NCI-H345 treated with DMSO at 0.1 percent for 48 hours (cell line): ENCODE results near the gene TTC28.

Experiments
- DNase-seq: peaks from one replicate; lab custom pipeline; 2025; ENCODE audit not compliant: unreplicated experiment; lab: John Stamatoyannopoulos, UW

The TTC28 gene

GRCh38 chr22:27993774-27994350 is 685.8 kb downstream of the TTC28 start:
- no peak for DNase-seq

DNA sequence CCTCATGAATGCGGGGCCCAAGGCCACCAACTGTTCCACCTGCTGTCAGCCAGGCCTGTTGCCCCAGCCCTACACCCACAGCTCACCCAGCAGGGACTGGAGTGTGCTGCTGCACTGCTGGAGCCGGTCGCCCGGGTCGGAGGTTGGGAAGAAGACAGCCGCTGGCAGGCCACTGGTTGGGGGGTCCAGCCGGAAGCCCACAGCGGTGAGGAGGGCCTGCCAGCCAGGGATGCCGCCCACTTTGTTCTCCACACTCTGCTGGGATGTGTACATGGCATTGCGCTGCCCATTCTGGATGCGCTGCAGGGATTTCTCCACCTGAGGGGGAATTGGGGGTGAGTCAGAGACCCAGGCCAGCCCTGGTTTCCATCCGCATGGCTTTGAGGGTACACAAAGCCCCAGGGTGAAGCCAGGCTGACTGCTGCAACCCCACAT is 686.4 kb downstream of the TTC28 start:
- no peak for DNase-seq

DNA sequence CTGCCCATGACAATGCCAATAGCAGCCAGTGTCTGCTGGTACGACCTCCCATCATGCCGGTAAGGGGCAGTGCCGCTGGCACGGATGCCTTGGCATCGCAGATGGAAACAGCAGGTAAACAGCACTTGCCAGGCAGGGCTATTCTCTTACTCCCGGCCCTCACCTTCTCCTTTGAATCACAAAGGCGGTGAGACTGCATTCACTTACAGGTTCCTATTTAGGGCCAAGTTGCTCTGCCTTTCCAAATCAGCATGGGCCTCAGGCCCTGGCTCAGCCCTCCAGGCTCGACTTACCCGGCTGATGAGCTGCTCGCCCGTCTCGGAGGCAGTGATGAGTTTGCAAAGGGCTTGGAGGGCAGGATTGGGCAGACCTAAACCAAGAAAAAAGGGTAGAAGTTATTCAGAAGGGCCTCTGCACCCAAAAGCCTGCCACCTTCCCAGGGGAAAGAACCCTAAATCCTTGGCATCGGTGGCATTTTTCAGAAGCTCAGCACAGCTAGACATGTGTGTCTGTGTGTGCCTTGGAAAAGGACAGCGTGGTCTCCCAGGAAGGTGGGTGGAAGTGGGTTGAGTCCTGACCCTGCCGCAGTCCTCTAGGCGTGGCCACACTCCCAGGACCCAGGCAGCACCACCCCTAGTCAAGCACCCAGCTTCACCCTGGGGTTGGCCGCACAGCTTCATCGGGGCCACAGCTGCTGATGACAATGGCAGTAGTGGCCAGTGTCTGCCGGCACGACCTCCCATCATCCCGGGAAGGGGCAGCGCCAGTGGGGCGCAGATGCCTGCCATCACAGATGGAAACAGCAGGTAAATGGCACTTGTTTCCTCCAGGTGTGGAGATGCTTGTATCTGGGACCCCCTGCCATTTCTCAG is 687.1 kb downstream of the TTC28 start:
- no peak for DNase-seq

GRCh38 chr22:27991586-27992293 is 687.9 kb downstream of the TTC28 start:
- DNase-seq = no peak

DNA sequence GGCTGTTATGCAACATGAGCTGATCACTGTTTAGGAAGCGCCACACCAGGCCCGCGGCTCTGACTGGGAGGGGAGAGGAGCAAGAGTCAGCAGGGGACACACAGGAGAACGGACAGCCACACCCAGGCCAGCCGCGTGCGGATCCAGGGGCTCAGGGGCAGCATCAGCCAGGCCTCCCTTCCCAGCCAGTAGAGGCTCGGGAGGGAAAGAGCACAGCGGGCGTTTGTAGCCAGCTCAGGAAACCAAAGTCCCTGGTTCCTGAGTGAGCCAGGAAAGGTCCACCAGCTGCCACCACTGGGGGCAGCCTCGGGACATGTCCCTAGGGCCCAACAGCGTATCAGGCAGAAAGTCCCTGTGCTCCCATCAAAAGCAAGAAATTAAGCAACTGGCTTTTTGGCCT is 688.8 kb downstream of the TTC28 start:
- DNase-seq = no peak

- no peak for DNase-seq
These were observed 689.2 kb downstream of the TTC28 start for GRCh38 chr22:27990451-27990840.

DNA sequence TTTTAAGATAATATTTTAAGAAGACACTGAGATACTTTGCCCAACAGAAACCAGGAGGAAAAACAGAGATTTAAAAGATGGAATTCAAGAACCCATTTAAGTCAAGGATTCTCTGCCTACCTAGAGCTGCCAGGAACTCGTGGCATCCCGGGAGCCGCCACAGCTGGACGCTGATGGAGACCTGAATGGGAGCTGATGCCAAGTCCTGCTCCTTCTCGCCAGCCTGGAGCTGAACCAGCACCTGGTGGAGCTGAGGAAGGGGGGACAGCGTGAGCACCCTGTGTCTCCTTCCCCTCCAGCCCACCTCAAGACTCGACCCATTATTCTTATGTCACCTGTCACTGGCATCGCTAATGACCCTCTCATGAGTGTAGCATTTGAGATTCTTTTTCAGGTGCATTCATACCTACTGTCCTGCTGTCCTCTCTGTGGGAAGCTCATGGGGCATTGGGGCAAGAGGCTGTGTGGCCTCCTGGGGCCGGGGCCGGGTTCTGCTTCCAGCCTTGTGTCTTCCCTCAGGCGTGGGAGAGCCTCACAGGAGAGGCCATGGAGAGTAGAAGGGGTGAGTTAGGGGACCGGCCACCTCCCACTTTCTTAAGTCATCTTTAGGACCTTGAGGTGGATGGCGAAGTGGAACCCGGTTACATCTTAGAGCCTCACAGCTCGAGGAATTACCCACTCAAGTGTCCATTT is 689.7 kb downstream of the TTC28 start:
- DNase-seq = no peak

- no peak for DNase-seq
These were observed 690.9 kb downstream of the TTC28 start for GRCh38 chr22:27988704-27989103.

GRCh38 chr22:27987557-27987956 is 692.1 kb downstream of the TTC28 start:
- no peak for DNase-seq

GRCh38 chr22:27986937-27987336 is 692.7 kb downstream of the TTC28 start:
- DNase-seq = no peak

DNA sequence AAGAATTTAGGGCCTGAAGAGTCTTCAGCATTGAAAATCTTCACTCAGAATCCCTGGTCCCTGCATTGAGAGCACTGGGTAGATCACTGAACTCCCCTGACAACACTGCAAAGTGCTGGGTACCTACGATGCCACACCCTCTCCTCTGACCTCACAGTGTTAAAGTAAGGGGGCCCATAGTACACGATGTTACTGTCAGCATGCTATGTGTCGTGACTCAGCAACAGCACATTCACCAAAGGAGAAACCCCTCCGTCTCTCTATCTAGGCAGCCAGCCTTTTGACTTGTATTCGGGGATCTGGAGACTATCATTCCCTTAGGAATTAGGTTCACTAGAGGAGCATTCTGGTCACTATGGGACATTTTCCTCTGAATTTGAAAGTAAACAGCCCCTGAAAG is 693.2 kb downstream of the TTC28 start:
- no peak for DNase-seq

GRCh38 chr22:27985323-27986275 is 694.0 kb downstream of the TTC28 start:
- no peak for DNase-seq

GRCh38 chr22:27984723-27985122 is 694.9 kb downstream of the TTC28 start:
- DNase-seq = no peak

DNA sequence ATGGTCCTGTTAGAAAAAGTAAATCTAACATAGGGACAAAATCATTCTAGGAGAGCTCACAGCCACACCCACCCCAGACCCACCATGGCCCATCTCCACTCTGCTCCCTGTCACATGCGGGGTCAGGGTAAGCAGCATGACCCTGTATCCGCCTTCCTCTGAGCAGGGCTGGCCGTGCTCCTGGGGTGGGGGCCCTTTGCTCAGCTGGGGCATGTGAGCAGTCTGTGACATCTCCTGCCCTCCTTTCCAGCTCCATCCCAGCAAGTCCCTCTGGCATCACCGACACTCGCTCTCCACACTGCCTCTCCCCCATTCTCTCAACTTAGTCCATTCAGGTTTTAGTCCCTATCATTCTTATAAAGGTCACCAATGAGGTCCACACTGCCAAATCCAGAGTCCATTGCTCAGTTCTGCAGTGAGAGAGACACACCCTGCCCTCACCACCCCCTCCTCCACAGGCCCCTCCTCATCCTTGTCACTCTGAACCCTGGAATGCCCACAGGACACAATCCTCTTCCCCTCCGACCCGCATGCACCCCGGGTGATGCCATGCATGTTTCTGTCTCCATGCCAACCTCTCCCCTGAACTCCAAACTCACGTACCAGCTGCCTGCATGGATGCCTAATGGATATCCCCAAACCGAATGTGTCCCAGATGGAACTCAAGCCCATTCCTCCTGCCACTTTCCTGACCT is 695.5 kb downstream of the TTC28 start:
- DNase-seq = no peak

GRCh38 chr22:27983361-27983791 is 696.3 kb downstream of the TTC28 start:
- no peak for DNase-seq

DNA sequence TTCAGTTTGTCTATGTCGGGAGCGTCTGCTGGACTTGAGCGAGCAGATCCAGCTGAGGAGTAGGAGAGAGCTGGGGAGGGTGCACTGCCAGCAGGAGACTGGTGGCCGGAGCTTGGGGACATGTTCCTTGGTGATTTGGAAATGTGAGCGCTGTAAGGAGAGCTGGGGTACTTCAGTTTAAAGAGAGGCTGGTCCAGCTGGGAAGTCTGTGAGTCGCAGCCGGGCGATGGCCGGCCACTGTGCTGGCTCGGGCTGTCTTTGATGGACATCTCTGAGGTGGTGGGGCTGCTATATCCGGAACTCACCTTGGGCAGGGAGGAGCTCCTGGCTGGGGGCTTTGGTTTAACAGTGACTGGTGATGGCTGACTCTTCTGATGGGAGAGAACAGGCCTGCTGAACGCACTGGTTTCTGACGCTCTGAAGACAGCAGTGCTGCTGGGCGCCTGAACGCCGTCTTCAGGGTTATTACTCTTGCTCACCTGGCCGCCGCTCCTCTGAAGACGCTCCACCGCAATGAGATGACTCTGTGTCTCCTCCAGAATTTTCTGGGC is 696.9 kb downstream of the TTC28 start:
- DNase-seq = no peak

- no peak for DNase-seq
These were observed 697.5 kb downstream of the TTC28 start for GRCh38 chr22:27982106-27982505.

- DNase-seq = no peak
These were observed 699.1 kb downstream of the TTC28 start for GRCh38 chr22:27980424-27981148.

- DNase-seq = no peak
These were observed 700.8 kb downstream of the TTC28 start for GRCh38 chr22:27978802-27979201.
